SK-N-SH (cell line): ENCODE results near the gene SDC3. TPM values are rescaled to one million over a fixed set of nuclear protein-coding genes. Genes with fewer than 3 reads are reported as not detected.

Source experiments
- CTCF ChIA-PET: fragments of 300-600, 350-600 bp; formaldehyde crosslinking; extraction: SDS; loops from one replicate; lab custom pipeline; 2021; lab: Yijun Ruan, JAX
- POLR2A ChIA-PET: fragments of 350-600 bp; sonication (Branson Sonifier 250); formaldehyde crosslinking; extraction: SDS; loops from one replicate; lab custom pipeline; 2020; ENCODE audit warnings: antibody characterized with exemption, inconsistent platforms; lab: Yijun Ruan, JAX
- DNase-seq: peaks from one replicate; pipeline ENCODE4 v3.0.0; 2012
- H2AFZ ChIP-seq: fragments of 200-600 bp; sonication (generic); 2 replicates; pipeline ENCODE4 v1.8.1; 2016; ENCODE audit warnings: antibody characterized with exemption, mild to moderate bottlenecking, low read depth
- H3F3A ChIP-seq: fragments of 200-600 bp; sonication (generic); replicated peaks from 2 replicates; pipeline ENCODE3; 2016; ENCODE audit warnings: antibody characterized with exemption, mild to moderate bottlenecking; ENCODE audit not compliant: insufficient read depth
- H3K27ac ChIP-seq, 2 experiments: fragments of 200-500 bp in 1 of 2; fragments of 200-600 bp in 1 of 2; sonication (Bioruptor generic) in 1 of 2; sonication (generic), shearing (Covaris generic) in 1 of 2; 2 replicates each; pipeline versions ENCODE4 v1.5.1 to v1.6.1; 2014 to 2016; ENCODE audit warnings: low read depth in 2 of 2, inconsistent platforms in 1 of 2, low read length in 1 of 2, mild to moderate bottlenecking in 1 of 2, mixed read lengths in 1 of 2
- H3K27me3 ChIP-seq: fragments of 200-600 bp; sonication (generic), shearing (Covaris generic); 2 replicates; pipeline ENCODE4 v1.6.1; 2016; ENCODE audit warnings: mixed run types; ENCODE audit not compliant: insufficient read depth
- H3K36me3 ChIP-seq, 2 experiments: fragments of 200-500 bp in 1 of 2; fragments of 200-600 bp in 1 of 2; sonication (Bioruptor generic) in 1 of 2; sonication (generic) in 1 of 2; replicated peaks in 1 of 2; 2 replicates each; pipeline versions ENCODE3 to v1.5.1; 2014 to 2016; ENCODE audit warnings: low read length in 1 of 2, mild to moderate bottlenecking in 1 of 2; ENCODE audit not compliant: insufficient read depth in 2 of 2, control insufficient read depth in 1 of 2
- H3K4me1 ChIP-seq, 2 experiments: fragments of 200-500 bp in 1 of 2; fragments of 200-600 bp in 1 of 2; sonication (Bioruptor generic) in 1 of 2; sonication (generic), shearing (Covaris generic) in 1 of 2; 2 replicates each; pipeline versions ENCODE4 v1.5.1 to v1.6.1; 2014 to 2016; ENCODE audit warnings: low read depth in 1 of 2, low read length in 1 of 2, mixed run types in 1 of 2; ENCODE audit not compliant: insufficient read depth in 2 of 2, control insufficient read depth in 1 of 2
- H3K4me2 ChIP-seq: fragments of 200-600 bp; sonication (generic), shearing (Covaris generic); 2 replicates; pipeline ENCODE4 v1.6.1; 2017; ENCODE audit warnings: mixed run types
- H3K4me3 ChIP-seq, 2 experiments: fragments of 200-500 bp in 1 of 2; fragments of 200-600 bp in 1 of 2; sonication (Bioruptor generic) in 1 of 2; sonication (generic), shearing (Covaris generic) in 1 of 2; 2 replicates each; pipeline versions ENCODE4 v1.5.1 to v1.8.1; 2014 to 2016; ENCODE audit warnings: low read depth in 2 of 2, inconsistent platforms in 1 of 2, low read length in 1 of 2, mild to moderate bottlenecking in 1 of 2, mixed read lengths in 1 of 2, moderate library complexity in 1 of 2
- H3K79me2 ChIP-seq: fragments of 200-600 bp; sonication (generic); 2 replicates; pipeline ENCODE4 v1.8.1; 2017; ENCODE audit warnings: mild to moderate bottlenecking; ENCODE audit not compliant: insufficient read depth
- H3K9ac ChIP-seq: fragments of 200-600 bp; sonication (generic); 2 replicates; pipeline ENCODE4 v1.6.1; 2017; ENCODE audit warnings: mixed run types
- H3K9me2 ChIP-seq: fragments of 200-600 bp; sonication (generic); 2 replicates; pipeline ENCODE4 v1.6.1; 2017; ENCODE audit warnings: mixed run types
- H3K9me3 ChIP-seq: fragments of 200-600 bp; sonication (generic); 2 replicates; pipeline ENCODE4 v1.6.1; 2017; ENCODE audit warnings: mixed run types, mild to moderate bottlenecking, moderate library complexity
- H4K20me1 ChIP-seq: fragments of 200-600 bp; sonication (generic); 2 replicates; pipeline ENCODE4 v1.6.1; 2017; ENCODE audit warnings: mild to moderate bottlenecking, mixed run types; ENCODE audit not compliant: insufficient read depth
- EP300 ChIP-seq, 2 experiments: IDR thresholded peaks; 2 replicates each; pipeline versions ENCODE4 v1.4.0 to v1.6.1; 2012; ENCODE audit warnings: borderline replicate concordance in 1 of 2, low read depth in 1 of 2, low read length in 1 of 2
- FOXM1 ChIP-seq: IDR thresholded peaks from 2 replicates; pipeline ENCODE4 v1.4.0; 2012; ENCODE audit warnings: low read depth, mild to moderate bottlenecking
- GABPA ChIP-seq: IDR thresholded peaks from 2 replicates; pipeline ENCODE4 v1.4.0; 2012; ENCODE audit warnings: low read depth, mild to moderate bottlenecking
- IRF3 ChIP-seq: fragments of 150-350 bp; IDR thresholded peaks from 2 replicates; pipeline ENCODE4 v1.6.1; 2016; ENCODE audit warnings: mild to moderate bottlenecking, low read depth, low read length
- MAX ChIP-seq: IDR thresholded peaks from 2 replicates; pipeline ENCODE4 v1.4.0; 2012; ENCODE audit warnings: low read depth
- MEF2A ChIP-seq: IDR thresholded peaks from 2 replicates; pipeline ENCODE4 v1.4.0; 2012; ENCODE audit warnings: low read depth, borderline replicate concordance
- NRF1 ChIP-seq: IDR thresholded peaks from 2 replicates; pipeline ENCODE4 v1.6.1; 2012; ENCODE audit warnings: low read depth, mild to moderate bottlenecking, low read length
- PBX3 ChIP-seq: IDR thresholded peaks from 2 replicates; pipeline ENCODE4; 2012
- POLR2AphosphoS5 ChIP-seq: IDR thresholded peaks from 2 replicates; pipeline ENCODE4 v1.6.1; 2012; ENCODE audit warnings: low read depth, low read length
- RAD21 ChIP-seq: IDR thresholded peaks from 2 replicates; pipeline ENCODE4 v1.6.1; 2012; ENCODE audit warnings: mild to moderate bottlenecking, low read length
- REST ChIP-seq: IDR thresholded peaks from 2 replicates; pipeline ENCODE4 v1.6.1; 2012; ENCODE audit warnings: mild to moderate bottlenecking, low read depth, low read length, moderate library complexity
- RFX5 ChIP-seq: IDR thresholded peaks from 2 replicates; pipeline ENCODE4 v1.6.1; 2012; ENCODE audit warnings: mild to moderate bottlenecking, improper control_type of control experiment, low read length
- TAF1 ChIP-seq: IDR thresholded peaks from 2 replicates; pipeline ENCODE4 v1.6.1; 2012; ENCODE audit warnings: low read depth, mild to moderate bottlenecking, low read length, moderate library complexity, borderline replicate concordance
- TCF12 ChIP-seq: IDR thresholded peaks from 2 replicates; pipeline ENCODE4 v1.4.0; 2012
- TEAD4 ChIP-seq: IDR thresholded peaks from 2 replicates; pipeline ENCODE4 v1.4.0; 2012; ENCODE audit warnings: mild to moderate bottlenecking, borderline replicate concordance; ENCODE audit not compliant: insufficient read depth
- WGBS: methylation state at CpG from one replicate; pipeline ENCODE4 v1.1.6; 2017; ENCODE audit warnings: low lambda C conversion rate; 5-methylcytosine and 5-hydroxymethylcytosine counted together
- polyA plus RNA-seq, 3 experiments: library from polyadenylated mRNA; depleted of rRNA; stranded (reverse); fragments of >200 nt; gene quantifications; 2 replicates each; pipeline ENCODE4 v1.2.3, GENCODE V29; 2012

The SDC3 gene
- polyA plus RNA-seq, 1 of the 3 experiments (the other 2 are of a cell fraction) = 18.8 TPM

DNA sequence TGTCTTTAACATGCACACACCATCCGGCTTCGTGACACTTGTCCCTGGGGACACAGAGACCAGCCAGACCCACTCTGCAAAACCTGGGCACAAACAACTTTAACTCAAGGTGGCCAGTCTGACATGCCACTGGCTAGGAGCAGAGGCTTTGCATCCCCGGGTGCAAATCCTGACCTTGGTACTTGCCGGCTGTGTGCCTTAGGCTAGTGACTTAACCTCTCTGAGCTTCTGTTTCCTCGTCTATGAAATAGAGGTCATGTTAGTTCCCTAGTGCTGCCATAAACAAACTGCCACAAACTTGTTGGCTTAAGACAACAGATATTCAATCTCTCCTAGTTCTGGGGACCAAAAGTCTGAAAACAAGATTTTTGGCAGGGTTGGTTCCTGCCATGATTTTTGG lies 60.4 kb downstream of the SDC3 start:
- POLR2A ChIA-PET = no interaction called here

GRCh38 chr1:30847358-30847972 lies 61.1 kb downstream of the SDC3 start:
- POLR2A ChIA-PET = no interaction called here
- peaks cover 0 to 3% of the 10 kb centered on the region in 2 experiments; a peak in 1 of 4 replicates for H3K4me1 ChIP-seq

More for the DNA sequence above, 60.4 kb downstream of the SDC3 start:
- Histone ChIP-seq H3K36me3 (no peaks in the 10 kb centered on the region), H2AFZ (no peak overlapping the region), H3F3A (no peaks in the 10 kb centered on the region), H3K4me3 (no peak overlapping the region), H3K9ac (no peak overlapping the region), H3K27ac (no peak overlapping the region), H3K27me3 (no peaks in the 10 kb centered on the region), H3K9me3 (no peaks in the 10 kb centered on the region), H4K20me1 (no peaks in the 10 kb centered on the region), H3K9me2 (no peaks in the 10 kb centered on the region), H3K79me2 (no peaks in the 10 kb centered on the region), H3K4me1 (peaks cover 0 to 3% of the 10 kb centered on the region in 2 experiments; a peak in 1 of 4 replicates), H3K4me2 (no peak overlapping the region)
- CTCF ChIA-PET = interaction anchor here (0.8 to 4.2 kb wide), 5 partner anchors 46 to 129 kb away, joined by 3 to 25 read pairs (median 5); no protein-coding TSS in a partner anchor
- no peak for DNase-seq
- TF ChIP-seq GABPA (no peak), TCF12 (no peak), MEF2A (no peak)
- 67% methylated on average over 1 of the region's 5 CpGs for WGBS

DNA sequence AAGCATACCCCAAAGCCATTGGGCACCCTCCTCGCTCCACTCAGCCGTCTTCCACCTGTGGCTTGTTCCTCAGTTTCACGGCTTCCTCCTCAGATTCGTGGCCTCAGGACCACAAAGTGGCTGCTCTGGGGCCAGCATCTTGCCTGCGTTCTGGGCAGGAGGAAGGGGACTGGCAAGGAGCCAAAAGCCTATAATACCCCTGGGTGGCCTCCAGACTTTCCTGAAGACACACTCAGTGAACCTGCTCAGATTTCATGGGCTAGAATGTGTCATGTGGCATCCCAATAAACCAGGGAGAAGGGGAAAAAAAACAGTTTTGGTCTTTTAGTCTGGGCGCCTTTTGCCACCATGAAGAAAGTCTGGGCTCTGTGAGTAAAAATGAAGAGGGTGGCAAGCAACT lies 62.0 kb downstream of the SDC3 start:
- WGBS = 85% methylated on average over 6 of the region's 6 CpGs
- CTCF ChIA-PET = interaction anchor here (0.9 to 4.2 kb wide), 3 partner anchors 45 to 126 kb away, joined by 4 to 25 read pairs (median 5); no protein-coding TSS in a partner anchor
- no peak for TF ChIP-seq NRF1
- TF ChIP-seq RFX5 = no peak
- no peak for TF ChIP-seq TEAD4
- TF ChIP-seq POLR2AphosphoS5 = no peak
- TF ChIP-seq REST = no peak
- no peak for TF ChIP-seq FOXM1
- TF ChIP-seq PBX3 = no peak
- no peak for TF ChIP-seq TAF1
- no peak for TF ChIP-seq IRF3
- TF ChIP-seq RAD21 = no peak
- no peak for TF ChIP-seq MAX
- no peak for TF ChIP-seq EP300 (IDR thresholded peaks at IDR 0.05; ENCODE audit: borderline replicate concordance in 1 of 2, low read depth in 1 of 2, low read length in 1 of 2)

More at GRCh38 chr1:30847358-30847972, 61.1 kb downstream of the SDC3 start:
- Histone ChIP-seq H2AFZ (no peak overlapping the region), H3K4me3 (no peak overlapping the region), H3F3A (no peaks in the 10 kb centered on the region), H3K27ac (no peak overlapping the region)
- WGBS = 79% methylated on average over 7 of the region's 17 CpGs
- no peak for TF ChIP-seq FOXM1
- TF ChIP-seq, all 33 proteins: peak for 0
- H3K27me3 ChIP-seq = no peaks in the 10 kb centered on the region
- H3K36me3 ChIP-seq = no peaks in the 10 kb centered on the region
- H3K9me2 ChIP-seq = no peaks in the 10 kb centered on the region
- no peak overlapping the region for H3K9ac ChIP-seq
- DNase-seq = no peak
- H3K4me2 ChIP-seq = no peak overlapping the region
- H3K9me3 ChIP-seq = no peaks in the 10 kb centered on the region
- CTCF ChIA-PET = interaction anchor here (0.9 to 4.2 kb wide), 5 partner anchors 46 to 127 kb away, joined by 4 to 25 read pairs (median 5); no protein-coding TSS in a partner anchor
- no peaks in the 10 kb centered on the region for H4K20me1 ChIP-seq
- no peaks in the 10 kb centered on the region for H3K79me2 ChIP-seq

More for the DNA sequence above, 62.0 kb downstream of the SDC3 start:
- H3K9me3 ChIP-seq = no peaks in the 10 kb centered on the region
- no peak overlapping the region for H3K9ac ChIP-seq
- H3F3A ChIP-seq = no peaks in the 10 kb centered on the region
- no peak for DNase-seq
- no peak overlapping the region for H3K4me2 ChIP-seq
- no peaks in the 10 kb centered on the region; a peak in 1 of 4 replicates for H3K4me1 ChIP-seq
- no peaks in the 10 kb centered on the region for H3K9me2 ChIP-seq
- POLR2A ChIA-PET = no interaction called here
- no peaks in the 10 kb centered on the region for H4K20me1 ChIP-seq
- no peaks in the 10 kb centered on the region for H3K79me2 ChIP-seq
- H3K27ac ChIP-seq = no peak overlapping the region
- H3K27me3 ChIP-seq = no peaks in the 10 kb centered on the region
- no peaks in the 10 kb centered on the region for H3K36me3 ChIP-seq
- no peak overlapping the region for H3K4me3 ChIP-seq
- H2AFZ ChIP-seq = no peak overlapping the region
